ENCODE results near the gene ETV1.

Gene ETV1

GRCh38 chr7:13879994-13880686 lies 109.3 kb downstream of the ETV1 start:
- no peaks in the 10 kb centered on the region for H3K4me1 ChIP-seq (ENCODE audit: insufficient read depth, insufficient read length)
- no peak for TF ChIP-seq YY1 (IDR thresholded peaks at IDR 0.05; ENCODE audit: insufficient read depth, insufficient read length)
- no peak for TF ChIP-seq ZNF274 (IDR thresholded peaks at IDR 0.05; ENCODE audit: low read depth, low read length)
- TF ChIP-seq SUZ12 (IDR thresholded peaks at IDR 0.05; ENCODE audit: extremely low read depth, insufficient read depth, insufficient read length), result no peak
- no peak overlapping the region for H3K9ac ChIP-seq (ENCODE audit: insufficient read length, low read depth)
- H3K27me3 ChIP-seq (ENCODE audit: insufficient read depth, insufficient read length), result no peaks in the 10 kb centered on the region
- no peak overlapping the region for H3K4me3 ChIP-seq (ENCODE audit: insufficient read length, low read depth)
- no peaks in the 10 kb centered on the region for H3K9me3 ChIP-seq (ENCODE audit: insufficient read depth, low read length)
- H3K36me3 ChIP-seq (ENCODE audit: insufficient read depth, insufficient read length, low read length), result no peaks in the 10 kb centered on the region
- no peak for DNase-seq (ENCODE audit: low read depth, low spot score)

DNA sequence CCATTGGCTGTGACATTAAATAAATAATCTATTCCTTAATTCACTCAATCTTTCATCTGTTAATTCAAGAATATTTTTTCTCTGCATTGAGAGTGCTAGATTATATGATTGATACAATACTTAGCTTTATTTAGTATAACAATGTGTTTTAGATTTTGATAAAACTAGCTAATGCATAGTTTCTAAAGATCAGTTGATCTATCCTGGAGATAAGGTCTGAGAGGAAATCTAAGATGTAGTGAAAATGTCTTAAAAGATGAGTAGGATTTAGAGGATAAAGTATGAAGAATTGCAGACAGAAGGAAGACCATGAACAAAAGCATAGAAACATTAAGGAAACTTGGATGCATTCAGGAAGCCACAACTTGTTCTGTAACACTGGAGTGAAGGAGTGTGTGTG lies 110.3 kb downstream of the ETV1 start:
- H3K9ac ChIP-seq (ENCODE audit: insufficient read length, low read depth), result no peak overlapping the region
- no peak for DNase-seq (ENCODE audit: low read depth, low spot score)
- H3K4me1 ChIP-seq (ENCODE audit: insufficient read depth, insufficient read length), result no peaks in the 10 kb centered on the region
- H3K4me3 ChIP-seq (ENCODE audit: insufficient read length, low read depth), result no peak overlapping the region
- H3K36me3 ChIP-seq (ENCODE audit: insufficient read depth, insufficient read length, low read length), result no peaks in the 10 kb centered on the region
- H3K27me3 ChIP-seq (ENCODE audit: insufficient read depth, insufficient read length), result no peaks in the 10 kb centered on the region
- TF ChIP-seq ZNF274 (IDR thresholded peaks at IDR 0.05; ENCODE audit: low read depth, low read length) (no peak), SUZ12 (IDR thresholded peaks at IDR 0.05; ENCODE audit: extremely low read depth, insufficient read depth, insufficient read length) (no peak), YY1 (IDR thresholded peaks at IDR 0.05; ENCODE audit: insufficient read depth, insufficient read length) (no peak)
- H3K9me3 ChIP-seq (ENCODE audit: insufficient read depth, low read length), result no peaks in the 10 kb centered on the region

GRCh38 chr7:13878154-13878553 lies 111.3 kb downstream of the ETV1 start:
- Histone ChIP-seq H3K9me3 (ENCODE audit: insufficient read depth, low read length) (no peaks in the 10 kb centered on the region), H3K4me3 (ENCODE audit: insufficient read length, low read depth) (no peak overlapping the region), H3K36me3 (ENCODE audit: insufficient read depth, insufficient read length, low read length) (no peaks in the 10 kb centered on the region), H3K27me3 (ENCODE audit: insufficient read depth, insufficient read length) (no peaks in the 10 kb centered on the region), H3K4me1 (ENCODE audit: insufficient read depth, insufficient read length) (no peaks in the 10 kb centered on the region), H3K9ac (ENCODE audit: insufficient read length, low read depth) (no peak overlapping the region)
- TF ChIP-seq YY1 (IDR thresholded peaks at IDR 0.05; ENCODE audit: insufficient read depth, insufficient read length), result no peak
- TF ChIP-seq ZNF274 (IDR thresholded peaks at IDR 0.05; ENCODE audit: low read depth, low read length), result no peak
- TF ChIP-seq SUZ12 (IDR thresholded peaks at IDR 0.05; ENCODE audit: extremely low read depth, insufficient read depth, insufficient read length), result no peak
- no peak for DNase-seq (ENCODE audit: low read depth, low spot score)

DNA sequence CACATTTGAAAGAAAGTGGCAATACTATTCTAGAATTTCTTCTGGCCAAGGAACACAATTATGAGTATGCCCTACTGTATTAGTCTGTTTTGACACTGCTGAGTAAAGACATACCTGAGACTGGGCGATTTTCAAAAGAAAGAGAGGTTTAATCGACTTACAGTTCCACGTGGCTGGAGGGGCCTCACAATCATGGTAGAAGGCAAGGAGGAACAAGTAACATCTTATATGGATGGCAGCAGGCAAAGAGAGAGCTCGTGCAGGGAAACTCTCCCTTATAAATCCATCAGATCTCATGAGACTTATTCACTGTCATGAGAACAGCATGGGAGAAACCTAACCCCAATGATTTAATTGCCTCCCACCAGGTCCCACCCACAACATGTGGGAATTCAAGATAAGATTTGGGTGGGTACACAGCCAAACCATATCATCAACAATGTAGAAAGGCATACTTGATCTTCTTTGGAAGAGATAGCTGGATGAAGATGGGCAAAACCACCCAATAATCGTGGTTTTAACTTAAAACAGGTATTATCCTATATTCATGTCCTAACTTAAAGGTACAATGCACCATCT lies 113.9 kb downstream of the ETV1 start:
- Histone ChIP-seq H3K4me3 (ENCODE audit: insufficient read length, low read depth) (no peak overlapping the region), H3K4me1 (ENCODE audit: insufficient read depth, insufficient read length) (no peaks in the 10 kb centered on the region), H3K9me3 (ENCODE audit: insufficient read depth, low read length) (no peaks in the 10 kb centered on the region), H3K9ac (ENCODE audit: insufficient read length, low read depth) (no peak overlapping the region), H3K36me3 (ENCODE audit: insufficient read depth, insufficient read length, low read length) (no peaks in the 10 kb centered on the region), H3K27me3 (ENCODE audit: insufficient read depth, insufficient read length) (no peaks in the 10 kb centered on the region)
- no peak for DNase-seq (ENCODE audit: low read depth, low spot score)
- TF ChIP-seq ZNF274 (IDR thresholded peaks at IDR 0.05; ENCODE audit: low read depth, low read length) (no peak), SUZ12 (IDR thresholded peaks at IDR 0.05; ENCODE audit: extremely low read depth, insufficient read depth, insufficient read length) (no peak), YY1 (IDR thresholded peaks at IDR 0.05; ENCODE audit: insufficient read depth, insufficient read length) (no peak)

DNA sequence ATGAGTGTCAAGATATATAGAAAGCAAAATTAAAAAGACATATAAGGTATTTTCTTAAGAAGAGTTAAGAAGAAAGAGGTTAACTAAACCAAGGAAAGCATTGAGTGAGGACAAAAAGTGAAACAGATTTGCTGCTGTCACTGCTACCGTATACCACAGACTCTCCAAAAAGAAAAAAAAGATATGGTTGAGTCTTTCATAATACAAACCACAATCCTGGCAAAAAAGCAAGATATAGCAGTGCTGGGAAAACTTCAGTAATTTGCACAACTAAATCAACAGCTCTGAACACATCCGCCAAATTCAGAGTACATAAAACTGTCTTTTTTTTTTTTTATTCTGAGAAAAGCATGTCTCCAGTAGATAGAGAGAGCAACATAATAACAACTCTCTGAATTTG lies 114.7 kb downstream of the ETV1 start:
- H3K27me3 ChIP-seq (ENCODE audit: insufficient read depth, insufficient read length), result no peaks in the 10 kb centered on the region

DNA sequence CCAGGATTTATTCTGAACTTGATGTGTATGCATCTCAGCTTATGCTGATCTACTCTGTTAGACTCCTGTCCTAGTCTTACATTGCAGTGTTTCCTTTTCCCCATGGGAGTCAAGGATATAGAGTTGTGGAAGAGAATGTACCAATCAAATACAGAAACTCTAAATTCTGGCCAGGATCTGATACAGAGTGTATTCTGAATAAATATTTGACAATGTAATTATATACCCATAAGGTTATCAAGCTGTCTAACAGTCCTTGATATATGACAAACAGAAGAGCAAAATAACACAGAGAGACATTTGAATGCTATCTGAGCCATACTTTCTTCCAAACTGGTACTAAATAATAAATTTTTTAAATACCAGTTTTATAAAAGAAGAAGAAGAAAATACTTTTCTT lies 116.8 kb downstream of the ETV1 start:
- TF ChIP-seq ZNF274 (IDR thresholded peaks at IDR 0.05; ENCODE audit: low read depth, low read length) (no peak), YY1 (IDR thresholded peaks at IDR 0.05; ENCODE audit: insufficient read depth, insufficient read length) (no peak), SUZ12 (IDR thresholded peaks at IDR 0.05; ENCODE audit: extremely low read depth, insufficient read depth, insufficient read length) (no peak)
- Histone ChIP-seq H3K4me3 (ENCODE audit: insufficient read length, low read depth) (no peak overlapping the region), H3K36me3 (ENCODE audit: insufficient read depth, insufficient read length, low read length) (no peaks in the 10 kb centered on the region), H3K27me3 (ENCODE audit: insufficient read depth, insufficient read length) (no peaks in the 10 kb centered on the region), H3K9ac (ENCODE audit: insufficient read length, low read depth) (no peak overlapping the region), H3K4me1 (ENCODE audit: insufficient read depth, insufficient read length) (no peaks in the 10 kb centered on the region), H3K9me3 (ENCODE audit: insufficient read depth, low read length) (no peaks in the 10 kb centered on the region)
- no peak for DNase-seq (ENCODE audit: low read depth, low spot score)

More for the DNA sequence above, 114.7 kb downstream of the ETV1 start:
- Histone ChIP-seq H3K9ac (ENCODE audit: insufficient read length, low read depth) (no peak overlapping the region), H3K4me3 (ENCODE audit: insufficient read length, low read depth) (no peak overlapping the region), H3K9me3 (ENCODE audit: insufficient read depth, low read length) (no peaks in the 10 kb centered on the region), H3K36me3 (ENCODE audit: insufficient read depth, insufficient read length, low read length) (no peaks in the 10 kb centered on the region), H3K4me1 (ENCODE audit: insufficient read depth, insufficient read length) (no peaks in the 10 kb centered on the region)
- no peak for DNase-seq (ENCODE audit: low read depth, low spot score)
- no peak for TF ChIP-seq ZNF274 (IDR thresholded peaks at IDR 0.05; ENCODE audit: low read depth, low read length)
- no peak for TF ChIP-seq SUZ12 (IDR thresholded peaks at IDR 0.05; ENCODE audit: extremely low read depth, insufficient read depth, insufficient read length)
- no peak for TF ChIP-seq YY1 (IDR thresholded peaks at IDR 0.05; ENCODE audit: insufficient read depth, insufficient read length)

DNA sequence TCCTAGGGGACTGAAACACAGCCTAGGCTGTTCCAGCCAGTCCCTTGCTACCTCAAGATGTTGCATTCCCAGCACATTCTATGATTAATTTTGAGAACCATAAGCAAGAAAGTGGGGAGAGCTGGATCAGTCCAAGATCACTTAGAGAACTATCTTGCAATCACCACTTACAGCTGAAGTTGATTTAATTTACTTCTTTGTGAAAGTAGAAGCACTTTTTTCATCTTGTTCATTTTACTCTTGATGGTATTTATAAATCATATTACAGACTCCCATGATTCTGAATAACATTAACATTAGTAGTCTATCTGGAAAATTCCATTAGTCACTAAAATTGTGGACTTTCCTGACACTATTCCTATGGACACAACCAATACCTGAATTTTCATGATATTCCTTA lies 118.5 kb downstream of the ETV1 start:
- Histone ChIP-seq H3K36me3 (ENCODE audit: insufficient read depth, insufficient read length, low read length) (no peaks in the 10 kb centered on the region), H3K9ac (ENCODE audit: insufficient read length, low read depth) (no peak overlapping the region), H3K9me3 (ENCODE audit: insufficient read depth, low read length) (no peaks in the 10 kb centered on the region), H3K27me3 (ENCODE audit: insufficient read depth, insufficient read length) (no peaks in the 10 kb centered on the region), H3K4me1 (ENCODE audit: insufficient read depth, insufficient read length) (no peaks in the 10 kb centered on the region), H3K4me3 (ENCODE audit: insufficient read length, low read depth) (no peak overlapping the region)
- DNase-seq (ENCODE audit: low read depth, low spot score), result no peak
- TF ChIP-seq YY1 (IDR thresholded peaks at IDR 0.05; ENCODE audit: insufficient read depth, insufficient read length), result no peak
- TF ChIP-seq SUZ12 (IDR thresholded peaks at IDR 0.05; ENCODE audit: extremely low read depth, insufficient read depth, insufficient read length), result no peak

All from NT2/D1 (cell line).